H1 (cell line): ENCODE results near the gene TBX15. TPM values are rescaled to one million over a fixed set of nuclear protein-coding genes. Genes with fewer than 3 reads are reported as not detected.

Experiments used
- CTCF ChIA-PET: fragments of 300-600 bp; sonication (Branson Sonifier 250); formaldehyde crosslinking; loops from one replicate; lab custom pipeline; 2021; ENCODE audit not compliant: partially characterized antibody; lab: Charles Lee
- POLR2A ChIA-PET: fragments of 300-600 bp; sonication (Branson Sonifier 250); formaldehyde crosslinking; loops from one replicate; lab custom pipeline; 2021; ENCODE audit warnings: inconsistent platforms; ENCODE audit not compliant: partially characterized antibody; lab: Charles Lee
- DNase-seq, 2 experiments: peaks; one replicate each; pipeline versions ENCODE4 v3.0.0 to v3.0.0-alpha.2; 2010 to 2022; ENCODE audit warnings: low spot score in 2 of 2, low read depth in 1 of 2, mixed read lengths in 1 of 2
- FAIRE-seq: peaks from 2 replicates; lab custom pipeline; 2011; peaks lifted over from hg19 to GRCh38; lab: Jason Lieb, UNC
- H2AFZ ChIP-seq: 2 replicates; pipeline ENCODE4 v1.8.1; 2012; ENCODE audit warnings: low read length, inconsistent platforms
- H2AK5ac ChIP-seq: 2 replicates; pipeline ENCODE4 v1.6.1; 2013; ENCODE audit warnings: low read depth, low read length
- H2BK120ac ChIP-seq: replicated peaks from 2 replicates; pipeline ENCODE3; 2013; ENCODE audit warnings: low read depth, low read length, inconsistent platforms
- H2BK12ac ChIP-seq: 2 replicates; pipeline ENCODE4 v1.6.1; 2013; ENCODE audit warnings: low read depth, low read length
- H2BK15ac ChIP-seq: 2 replicates; pipeline ENCODE4 v1.6.1; 2013; ENCODE audit warnings: low read length
- H2BK20ac ChIP-seq: 2 replicates; pipeline ENCODE4 v1.6.1; 2013; ENCODE audit warnings: low read length
- H2BK5ac ChIP-seq: 2 replicates; pipeline ENCODE4 v1.6.1; 2013; ENCODE audit warnings: low read depth, low read length
- H3K14ac ChIP-seq: 2 replicates; pipeline ENCODE4 v1.6.1; 2013; ENCODE audit warnings: inconsistent platforms; ENCODE audit not compliant: insufficient read length
- H3K18ac ChIP-seq: 2 replicates; pipeline ENCODE4 v1.6.1; 2013; ENCODE audit warnings: low read length; ENCODE audit errors: extremely low read depth
- H3K23ac ChIP-seq: 2 replicates; pipeline ENCODE4 v1.6.1; 2013; ENCODE audit warnings: inconsistent platforms; ENCODE audit not compliant: insufficient read length
- H3K23me2 ChIP-seq: 2 replicates; pipeline ENCODE4 v1.6.1; 2013; ENCODE audit warnings: low read depth, low read length
- H3K27ac ChIP-seq: 2 replicates; pipeline ENCODE4 v1.6.1; 2011; ENCODE audit warnings: low read depth, low read length, inconsistent platforms
- H3K27me3 ChIP-seq, 4 experiments: replicated peaks in 1 of 4; 1 replicate in 1 of 4; 2 replicates in 3 of 4; pipeline versions ENCODE4 v1.6.1 to v1.8.1; 2011 to 2013; ENCODE audit warnings: low read length in 3 of 4, mild to moderate bottlenecking in 3 of 4, inconsistent platforms in 2 of 4, mixed read lengths in 2 of 4, moderate library complexity in 1 of 4; ENCODE audit not compliant: control insufficient read depth in 3 of 4, insufficient read depth in 3 of 4; ENCODE audit errors: extremely low read depth in 1 of 4
- H3K36me3 ChIP-seq, 4 experiments: 2 replicates each; pipeline versions ENCODE4 v1.6.1 to v1.8.1; 2011 to 2013; ENCODE audit warnings: mild to moderate bottlenecking in 4 of 4, low read length in 3 of 4, moderate library complexity in 2 of 4, control low read depth in 1 of 4, inconsistent platforms in 1 of 4; ENCODE audit not compliant: insufficient read depth in 4 of 4, control insufficient read depth in 2 of 4
- H3K4ac ChIP-seq: replicated peaks from 2 replicates; pipeline ENCODE3; 2013; ENCODE audit warnings: low read length, low read depth, mixed read lengths, inconsistent platforms; ENCODE audit not compliant: insufficient read length
- H3K4me1 ChIP-seq, 4 experiments: replicated peaks in 1 of 4; 1 replicate in 1 of 4; 2 replicates in 3 of 4; pipeline versions ENCODE4 v1.6.1 to v1.8.1; 2011 to 2013; ENCODE audit warnings: low read length in 3 of 4, inconsistent platforms in 2 of 4, mixed read lengths in 1 of 4; ENCODE audit not compliant: insufficient read depth in 4 of 4, control insufficient read depth in 3 of 4
- H3K4me2 ChIP-seq, 2 experiments: 2 replicates each; pipeline versions ENCODE4 v1.6.1 to v1.8.1; 2011 to 2013; ENCODE audit warnings: low read depth in 2 of 2, low read length in 2 of 2, control low read depth in 1 of 2, inconsistent platforms in 1 of 2, mild to moderate bottlenecking in 1 of 2; ENCODE audit not compliant: insufficient read depth in 1 of 2
- H3K4me3 ChIP-seq, 4 experiments: fragments of 200-600, 300-600 bp in 1 of 4; sonication (generic), shearing (Covaris generic), sonication (Bioruptor Twin) in 1 of 4; 2 replicates each; pipeline versions ENCODE4 v1.5.1 to v1.8.1; 2011 to 2016; ENCODE audit warnings: low read length in 4 of 4, low read depth in 3 of 4, control low read depth in 2 of 4, inconsistent platforms in 2 of 4, mild to moderate bottlenecking in 2 of 4, mixed read lengths in 1 of 4, moderate library complexity in 1 of 4; ENCODE audit not compliant: insufficient read depth in 2 of 4; ENCODE audit errors: extremely low read depth in 1 of 4
- H3K56ac ChIP-seq: replicated peaks from 2 replicates; pipeline ENCODE3; 2013; ENCODE audit warnings: low read depth, mild to moderate bottlenecking, mixed read lengths, low read length, inconsistent platforms; ENCODE audit not compliant: insufficient read length
- H3K79me1 ChIP-seq: 2 replicates; pipeline ENCODE4 v1.6.1; 2013; ENCODE audit warnings: low read depth, low read length, control low read depth
- H3K79me2 ChIP-seq, 2 experiments: 2 replicates each; pipeline versions ENCODE4 v1.6.1 to v1.8.1; 2012 to 2013; ENCODE audit warnings: low read length in 2 of 2, mild to moderate bottlenecking in 2 of 2, inconsistent platforms in 1 of 2; ENCODE audit not compliant: insufficient read depth in 2 of 2, control insufficient read depth in 1 of 2
- H3K9ac ChIP-seq, 4 experiments: replicated peaks in 1 of 4; 1 replicate in 1 of 4; 2 replicates in 3 of 4; pipeline versions ENCODE4 v1.6.1 to v1.8.1; 2011 to 2013; ENCODE audit warnings: low read depth in 3 of 4, low read length in 3 of 4, control low read depth in 2 of 4, mild to moderate bottlenecking in 2 of 4, moderate library complexity in 2 of 4, inconsistent platforms in 1 of 4; ENCODE audit errors: extremely low read depth in 1 of 4
- H3K9me3 ChIP-seq, 2 experiments: 2 replicates each; pipeline versions ENCODE4 v1.6.1 to v1.8.1; 2012 to 2013; ENCODE audit warnings: mild to moderate bottlenecking in 2 of 2, moderate library complexity in 2 of 2, control low read depth in 1 of 2, inconsistent platforms in 1 of 2, low read depth in 1 of 2, low read length in 1 of 2, mixed read lengths in 1 of 2; ENCODE audit not compliant: insufficient read depth in 2 of 2
- H4K20me1 ChIP-seq, 2 experiments: replicated peaks in 1 of 2; 2 replicates each; pipeline versions ENCODE3 to v1.8.1; 2011 to 2013; ENCODE audit warnings: inconsistent platforms in 2 of 2, low read length in 2 of 2, mild to moderate bottlenecking in 1 of 2; ENCODE audit not compliant: insufficient read depth in 2 of 2, control insufficient read depth in 1 of 2
- H4K5ac ChIP-seq: 2 replicates; pipeline ENCODE4 v1.6.1; 2013; ENCODE audit warnings: low read length, low read depth, mixed read lengths, inconsistent platforms; ENCODE audit not compliant: insufficient read length
- H4K8ac ChIP-seq: 2 replicates; pipeline ENCODE4 v1.8.0; 2013; ENCODE audit warnings: mild to moderate bottlenecking, moderate library complexity, low read length, inconsistent platforms; ENCODE audit not compliant: insufficient read depth; ENCODE audit errors: extremely low read depth
- H4K91ac ChIP-seq: replicated peaks from 2 replicates; pipeline ENCODE3; 2013; ENCODE audit warnings: low read length, mixed read lengths, inconsistent platforms; ENCODE audit not compliant: insufficient read length
- EZH2 ChIP-seq: fragments of 200-600 bp; sonication (generic); IDR thresholded peaks from 2 replicates; pipeline ENCODE4 v1.7.1; 2012; ENCODE audit warnings: low read depth, mild to moderate bottlenecking, moderate library complexity, low read length, inconsistent platforms; ENCODE audit not compliant: severe bottlenecking
- HDAC2 ChIP-seq, 2 experiments: fragments of 300-600 bp in 1 of 2; sonication (generic) in 1 of 2; IDR thresholded peaks; 2 replicates each; pipeline ENCODE4 v1.6.1; 2011 to 2012; ENCODE audit warnings: low read depth in 2 of 2, low read length in 2 of 2, mild to moderate bottlenecking in 2 of 2, moderate library complexity in 2 of 2, borderline replicate concordance in 1 of 2, inconsistent platforms in 1 of 2
- KDM4A ChIP-seq: IDR thresholded peaks from one replicate; pipeline ENCODE4 v1.7.1; 2012; ENCODE audit warnings: low read depth, mild to moderate bottlenecking, moderate library complexity, low read length, inconsistent platforms; ENCODE audit not compliant: severe bottlenecking
- PHF8 ChIP-seq: fragments of 200-600 bp; sonication (generic); conservative IDR thresholded peaks from 2 replicates; pipeline ENCODE4 v1.7.1; 2012; ENCODE audit warnings: low read depth, mild to moderate bottlenecking, inconsistent platforms, low read length, moderate library complexity
- POLR2A ChIP-seq, 2 experiments: IDR thresholded peaks; 1 replicate in 1 of 2; 2 replicates in 1 of 2; pipeline ENCODE4 v1.6.1; 2011; ENCODE audit warnings: low read depth in 2 of 2, low read length in 2 of 2, mild to moderate bottlenecking in 2 of 2; ENCODE audit errors: control extremely low read depth in 1 of 2
- RBBP5 ChIP-seq: IDR thresholded peaks from 2 replicates; pipeline ENCODE4 v1.7.1; 2012; ENCODE audit warnings: low read depth, mild to moderate bottlenecking, inconsistent platforms, low read length, moderate library complexity, borderline replicate concordance
- RFX5 ChIP-seq: IDR thresholded peaks from 2 replicates; pipeline ENCODE4 v1.6.1; 2011; ENCODE audit warnings: low read depth, low read length, improper control_type of control experiment, borderline replicate concordance
- WGBS, 2 experiments: shearing (Covaris generic) in 1 of 2; methylation state at CpG; one replicate each; pipeline versions ENCODE4 v1.1.6 to v1.1.7; 2013 to 2015; ENCODE audit warnings: low lambda C conversion rate in 2 of 2, mixed read lengths in 2 of 2, inconsistent platforms in 1 of 2, low coverage in 1 of 2, missing lambda C conversion rate in 1 of 2; ENCODE audit not compliant: insufficient replicate concordance in 2 of 2, insufficient coverage in 1 of 2, insufficient read length in 1 of 2; ENCODE audit errors: extremely low coverage in 1 of 2, missing lambda C conversion rate in 1 of 2; 5-methylcytosine and 5-hydroxymethylcytosine counted together
- polyA plus RNA-seq, 7 experiments: library from polyadenylated mRNA; depleted of rRNA in 3 of 7; stranded (reverse) in 5 of 7; unstranded in 2 of 7; fragments of >200 nt in 5 of 7; fragments of 200-250 nt in 2 of 7; gene quantifications; 1 replicate in 5 of 7; 2 replicates in 1 of 7; 4 replicates in 1 of 7; pipeline versions ENCODE4 v1.2.1 to v1.2.3, GENCODE V29; 2011 to 2013; ENCODE audit warnings: missing spikeins in 2 of 7, mixed read lengths in 2 of 7
- total RNA-seq: library from RNA; stranded (reverse); fragmentation: NEBNext Ultra II Directional; extraction: Animal tissue kit (Norgen Biotek cat#: 25700); gene quantifications from 2 replicates; pipeline ENCODE4 v1.2.1, GENCODE V29; 2021
- TF ChIP-seq, protein P1 (sequence below): IDR thresholded peaks from 2 replicates; pipeline ENCODE4 v1.6.1; 2012; ENCODE audit warnings: inconsistent platforms
- TF ChIP-seq, protein P2 (sequence below): IDR thresholded peaks from 2 replicates; pipeline ENCODE4 v1.6.1; 2012; ENCODE audit warnings: inconsistent platforms

TBX15 gene
- total and polyA plus RNA-seq, 2 of the 8 experiments (the other 6 are each of a cell fraction or from before 2014, with no cell fraction given): 0.14 to 0.24 TPM

DNA sequence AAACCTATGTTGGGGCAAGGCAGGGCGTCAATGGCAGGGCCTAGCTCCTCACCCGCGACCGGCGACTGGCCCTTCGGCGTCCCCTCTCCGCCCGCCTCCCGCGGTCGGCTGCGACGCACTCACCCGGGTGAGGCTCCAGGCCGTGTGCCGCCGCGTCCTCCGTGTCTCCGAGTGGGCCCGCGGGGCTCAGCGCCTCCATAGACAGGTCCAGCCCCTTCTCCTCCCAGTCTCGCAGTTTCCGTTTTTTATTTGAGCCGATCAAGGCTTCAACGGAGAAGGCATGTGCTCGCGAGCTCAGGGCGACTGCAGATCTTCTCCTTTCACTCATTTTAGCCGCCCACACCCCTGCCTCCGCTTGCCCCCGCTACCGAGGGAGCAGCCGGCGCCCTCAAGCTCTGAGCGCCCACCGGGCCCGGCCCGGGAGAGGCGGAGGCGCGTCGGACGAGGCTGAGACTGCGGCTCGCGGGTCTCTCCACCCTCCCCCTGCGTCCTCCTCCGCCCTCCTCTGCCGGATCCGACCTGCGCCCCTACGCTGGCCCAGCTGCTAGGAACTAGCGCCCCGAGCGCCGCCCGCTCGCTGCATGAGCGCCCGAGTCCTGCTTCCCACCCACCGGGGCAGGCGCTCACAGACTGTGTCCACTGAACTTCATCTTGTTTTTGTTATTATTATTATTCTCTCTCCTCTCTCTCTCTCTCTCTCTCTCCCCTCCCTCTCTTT, 516 bp downstream of the TBX15 start:
- Histone ChIP-seq H2BK120ac (no peak overlapping the region), H2BK15ac (no peak overlapping the region), H2BK12ac (peak overlapping the region; percentile 60; the same call in 1 of the 2 replicates), H2BK5ac (no peak overlapping the region), H3K56ac (no peak overlapping the region), H3K18ac (peak overlapping the region; percentile 90), H3K4me3 (peak overlapping the region; percentile 27 to 60 (median 36); a peak in 7 of 8 replicates), H2AFZ (peak overlapping the region; percentile 2; the same call in 1 of the 2 replicates), H3K14ac (no peak overlapping the region), H3K4me1 (peaks cover 7 to 53% (median 24%) of the 10 kb centered on the region in 4 experiments), H3K9ac (no peak overlapping the region), H4K20me1 (peaks cover 6 to 19% of the 10 kb centered on the region in 2 experiments), H3K4ac (no peak overlapping the region), H4K91ac (no peak overlapping the region), H3K27ac (no peak overlapping the region), H4K8ac (no peak overlapping the region; the same call in 1 of the 2 replicates), H3K36me3 (peaks cover 0 to 2% (median 0%) of the 10 kb centered on the region in 4 experiments; a peak in 1 of 8 replicates), H3K9me3 (peaks cover 0 to 3% of the 10 kb centered on the region in 2 experiments; a peak in 1 of 4 replicates), H4K5ac (no peak overlapping the region), H3K79me1 (no peaks in the 10 kb centered on the region), H3K79me2 (no peaks in the 10 kb centered on the region), H2BK20ac (no peak overlapping the region), H3K27me3 (peaks cover 83 to 100% (median 100%) of the 10 kb centered on the region in 4 experiments), H3K4me2 (peak overlapping the region; percentile 62 to 83), H2AK5ac (no peak overlapping the region), H3K23ac (no peak overlapping the region), H3K23me2 (peaks cover 9% of the 10 kb centered on the region; the same call in 1 of the 2 replicates)
- DNase-seq (peak in 1 of 2 experiments; percentile 83), FAIRE-seq (no peak)
- CTCF ChIA-PET: interaction anchor here (0.7 to 1.0 kb wide), 4 partner anchors 16 to 783 kb away, joined by 3 to 4 read pairs (median 4); no protein-coding TSS in a partner anchor
- 7% methylated on average over 32 of the region's 65 CpGs; no CpG with 5 or more reads in 1 of the 2 experiments for WGBS, 2 experiments
- POLR2A ChIA-PET: no interaction called here
- TF ChIP-seq, protein P1, sequence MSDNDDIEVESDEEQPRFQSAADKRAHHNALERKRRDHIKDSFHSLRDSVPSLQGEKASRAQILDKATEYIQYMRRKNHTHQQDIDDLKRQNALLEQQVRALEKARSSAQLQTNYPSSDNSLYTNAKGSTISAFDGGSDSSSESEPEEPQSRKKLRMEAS: peak; percentile 76
- TF ChIP-seq PHF8 (0 out of 2 replicates have a peak, but pooled peaks have one; percentile 7), RBBP5 (0 out of 2 replicates have a peak, but pooled peaks have one; percentile 19), EZH2 (peak; percentile 33), HDAC2 (IDR thresholded peaks at IDR 0.05; ENCODE audit: borderline replicate concordance in 1 of 2, low read depth in 2 of 2, low read length in 2 of 2) (peak in 1 of 2 experiments; percentile 46; a peak in 1 of 4 replicates), RFX5 (no peak), KDM4A (peak; percentile 86), POLR2A (IDR thresholded peaks at IDR 0.05; ENCODE audit: control extremely low read depth in 1 of 2, low read depth in 2 of 2, low read length in 2 of 2) (no peak)
- TF ChIP-seq, protein P2, sequence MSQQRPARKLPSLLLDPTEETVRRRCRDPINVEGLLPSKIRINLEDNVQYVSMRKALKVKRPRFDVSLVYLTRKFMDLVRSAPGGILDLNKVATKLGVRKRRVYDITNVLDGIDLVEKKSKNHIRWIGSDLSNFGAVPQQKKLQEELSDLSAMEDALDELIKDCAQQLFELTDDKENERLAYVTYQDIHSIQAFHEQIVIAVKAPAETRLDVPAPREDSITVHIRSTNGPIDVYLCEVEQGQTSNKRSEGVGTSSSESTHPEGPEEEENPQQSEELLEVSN: peak; percentile 20; the same call in 1 of the 2 replicates
